Measurements from ENCODE around the gene TK1.

- peak; percentile 43 to 83 (median 78) for TF ChIP-seq CTCF (IDR thresholded peaks at IDR 0.05)
- no peak for TF ChIP-seq POLR2AphosphoS5 (IDR thresholded peaks at IDR 0.05)
- no peak for TF ChIP-seq POLR2A (IDR thresholded peaks at IDR 0.05)
- TF ChIP-seq EP300 (IDR thresholded peaks at IDR 0.05): no peak
Measured at GRCh38 chr17:78176548-78177025, 10.3 kb downstream of the TK1 start.
